GM08714 (cell line): ENCODE measurements around the gene DDX51.

ENCODE experiments used
- H3K4me3 ChIP-seq: fragments of 200-500 bp; sonication (Bioruptor generic); 2 replicates; pipeline ENCODE4 v1.5.1; 2014; ENCODE audit warnings: mild to moderate bottlenecking, low read length, inconsistent platforms
- ZNF274 ChIP-seq: IDR thresholded peaks from 2 replicates; pipeline ENCODE4 v1.6.1; 2012; ENCODE audit warnings: mild to moderate bottlenecking, low read depth, low read length

DDX51 gene

DNA sequence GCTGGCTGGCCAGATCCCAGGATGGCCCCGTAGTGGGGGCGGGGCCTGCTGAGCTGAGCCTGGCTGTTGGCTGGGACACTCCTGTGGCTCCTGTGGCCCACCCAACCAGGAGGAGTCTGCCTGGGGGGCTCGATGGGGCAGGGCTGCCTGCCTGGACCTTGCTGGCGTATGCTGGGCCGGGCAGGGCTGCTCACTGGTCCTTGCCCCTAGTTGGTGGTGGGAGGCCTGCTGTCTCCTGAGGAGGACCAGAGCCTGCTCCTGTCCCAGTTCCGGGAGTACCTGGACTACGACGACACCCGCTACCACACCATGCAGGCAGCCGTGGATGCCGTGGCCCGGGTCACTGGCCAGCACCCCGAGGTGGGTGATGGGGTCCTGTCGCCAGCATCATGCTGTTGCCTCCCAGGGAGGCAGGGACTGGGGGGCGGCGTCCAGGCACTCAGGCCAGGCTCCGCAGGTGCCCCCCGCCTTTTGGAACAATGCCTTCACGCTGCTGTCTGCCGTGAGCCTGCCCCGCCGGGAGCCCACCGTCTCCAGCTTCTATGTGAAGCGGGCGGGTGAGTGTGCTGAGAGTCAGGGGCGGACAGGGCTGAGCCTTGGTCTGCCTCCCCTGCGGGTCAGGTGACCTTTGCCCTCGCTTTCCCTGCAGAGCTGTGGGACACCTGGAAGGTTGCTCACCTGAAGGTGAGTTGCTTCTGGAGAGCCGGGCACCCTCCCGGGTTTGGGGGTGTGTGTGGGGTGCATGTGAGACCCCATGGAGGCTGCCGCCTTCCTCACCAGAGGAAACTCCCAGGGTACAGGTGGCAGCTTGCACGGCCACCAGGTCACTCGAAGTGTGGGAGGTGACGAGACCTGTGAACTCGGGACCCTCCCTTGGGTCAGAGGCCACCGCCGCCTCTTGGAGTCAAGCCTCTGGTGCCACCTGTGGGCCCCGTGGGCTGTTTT, 3.6 kb upstream of the DDX51 start:
- no peak for TF ChIP-seq ZNF274
- H3K4me3 ChIP-seq, result no peak overlapping the region

- no peak overlapping the region for H3K4me3 ChIP-seq
- no peak for TF ChIP-seq ZNF274
These were observed 2.8 kb upstream of the DDX51 start for GRCh38 chr12:132146772-132147422.

- no peak overlapping the region for H3K4me3 ChIP-seq
- no peak for TF ChIP-seq ZNF274
These were observed 2.0 kb upstream of the DDX51 start for GRCh38 chr12:132146098-132146497.

DNA sequence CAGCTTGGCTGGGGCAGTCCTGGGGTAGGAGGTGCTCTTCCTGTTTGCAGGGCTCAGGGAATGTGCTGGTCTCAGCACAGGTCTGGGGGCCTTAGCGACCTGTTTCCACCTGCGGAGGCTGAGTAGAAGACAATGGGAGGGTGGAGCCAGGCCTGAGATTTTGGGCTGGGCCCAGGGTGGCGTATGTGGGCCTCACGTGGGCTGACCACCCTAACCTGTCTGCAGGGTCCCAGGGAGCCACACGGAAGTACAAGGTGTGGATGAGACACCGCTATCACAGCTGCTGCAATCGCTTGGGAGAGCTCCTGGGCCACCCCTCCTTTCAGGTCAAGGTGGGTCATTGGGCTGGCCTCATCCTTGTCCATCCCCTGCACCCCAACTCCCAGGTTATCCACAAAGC, 1.2 kb upstream of the DDX51 start:
- TF ChIP-seq ZNF274, result no peak
- H3K4me3 ChIP-seq, result peak overlapping the region; percentile 91; the same call in 1 of the 2 replicates

DNA sequence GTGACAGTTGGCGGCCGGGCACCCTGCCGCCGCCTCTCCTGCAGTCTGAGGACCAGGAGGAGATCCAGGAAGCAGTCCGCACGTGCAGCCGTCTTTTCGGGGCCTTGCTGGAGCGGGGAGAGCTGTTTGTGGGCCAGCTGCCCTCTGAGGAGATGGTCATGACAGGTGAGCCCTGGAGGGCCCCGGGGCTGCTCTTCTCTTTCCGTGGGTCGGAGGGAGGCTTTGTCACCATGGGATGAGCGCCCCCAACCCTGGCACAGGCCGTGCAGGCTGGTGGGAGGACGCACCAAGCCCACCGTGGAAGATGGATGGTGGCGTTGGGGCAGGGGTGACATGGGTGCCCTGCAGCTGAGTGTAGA, 670 bp upstream of the DDX51 start:
- TF ChIP-seq ZNF274, result no peak
- H3K4me3 ChIP-seq, result peak overlapping the region; percentile 91

DNA sequence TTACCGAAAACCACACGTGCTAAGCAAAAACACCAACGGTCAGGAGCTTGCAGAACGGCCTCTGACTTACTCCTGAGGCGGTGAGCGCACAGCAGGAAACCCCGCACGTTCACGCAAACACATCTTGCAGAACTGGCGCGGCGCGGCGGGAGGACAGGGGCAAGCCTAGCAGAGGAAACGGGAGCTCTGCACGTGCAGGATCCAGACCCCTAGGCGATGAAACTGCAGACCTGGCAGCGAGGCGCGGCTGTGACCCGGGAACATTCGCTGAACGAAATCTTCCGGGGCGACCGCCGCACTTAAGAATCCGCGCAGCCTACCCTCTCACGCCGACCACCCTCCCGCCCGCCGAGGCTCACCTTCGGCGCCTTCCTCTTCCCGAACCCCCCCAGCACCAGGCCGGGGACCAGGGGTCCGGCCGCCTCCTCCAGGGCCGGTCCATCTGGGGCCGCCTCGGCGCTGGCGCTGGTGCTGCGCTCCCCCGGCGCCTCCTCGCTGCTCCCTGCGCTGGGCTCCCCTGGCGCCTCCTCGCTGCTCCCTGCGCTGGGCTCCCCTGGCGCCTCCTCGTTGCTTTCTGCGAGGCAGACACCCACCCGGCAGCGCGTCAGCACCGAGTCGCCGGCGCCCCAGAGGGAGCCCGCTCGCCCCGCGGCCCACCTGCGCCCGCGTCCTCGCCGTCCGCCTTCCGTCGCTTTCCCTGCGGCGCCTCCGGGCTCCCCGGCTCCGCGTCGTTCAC, 615 bp downstream of the DDX51 start:
- peak overlapping the region; percentile 91 for H3K4me3 ChIP-seq

GRCh38 chr12:132142679-132143335, 1.3 kb downstream of the DDX51 start:
- peak overlapping the region; percentile 91 for H3K4me3 ChIP-seq
- no peak for TF ChIP-seq ZNF274

More for the DNA sequence above, 615 bp downstream of the DDX51 start:
- no peak for TF ChIP-seq ZNF274

- no peak overlapping the region for H3K4me3 ChIP-seq
These were observed 2.0 kb downstream of the DDX51 start for GRCh38 chr12:132141976-132142678.

GRCh38 chr12:132140918-132141841, 2.9 kb downstream of the DDX51 start:
- no peak for TF ChIP-seq ZNF274
- H3K4me3 ChIP-seq, result no peak overlapping the region

More at GRCh38 chr12:132141976-132142678, 2.0 kb downstream of the DDX51 start:
- TF ChIP-seq ZNF274, result no peak

DNA sequence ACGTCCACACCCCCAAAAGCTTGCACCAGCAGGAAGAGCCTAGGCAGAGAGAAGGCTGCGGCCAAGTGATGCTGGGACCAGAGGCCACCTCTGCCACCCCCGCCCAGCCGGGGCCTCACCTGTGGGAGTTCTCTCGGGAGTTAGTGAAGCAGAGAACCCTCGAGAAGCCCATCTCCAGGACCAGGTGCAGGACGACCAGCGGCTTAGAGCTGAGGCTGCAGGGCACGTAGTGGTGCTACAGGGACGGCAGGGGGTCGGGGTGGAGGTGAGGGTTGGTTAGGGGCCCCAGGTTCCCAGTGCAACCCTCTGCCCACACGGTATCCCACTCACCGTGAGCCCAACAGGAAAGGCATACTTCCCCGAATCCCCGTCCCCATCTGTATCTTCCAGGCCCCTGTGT, 3.6 kb downstream of the DDX51 start:
- no peak for TF ChIP-seq ZNF274

DNA sequence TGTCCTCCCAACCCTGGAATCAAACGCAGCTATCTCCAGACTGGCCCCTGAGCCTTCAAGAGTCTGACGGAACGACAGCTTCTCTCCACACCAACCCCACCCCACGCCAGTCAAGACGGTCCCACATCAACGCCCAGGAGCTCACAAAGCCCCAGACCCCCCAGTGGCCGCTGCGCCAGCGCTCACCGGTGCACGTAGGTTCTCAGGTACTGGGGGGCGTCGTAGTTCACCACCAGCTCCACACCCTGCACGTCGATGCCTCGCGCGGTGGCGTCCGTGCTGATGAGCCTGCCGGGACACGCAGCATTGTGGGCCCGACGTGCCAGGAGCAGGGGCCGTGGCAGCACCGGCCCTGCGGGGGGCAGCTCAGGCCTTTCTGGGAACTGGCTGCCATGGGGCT, 4.2 kb downstream of the DDX51 start:
- no peak for TF ChIP-seq ZNF274
- H3K4me3 ChIP-seq, result no peak overlapping the region

More for the DNA sequence above, 3.6 kb downstream of the DDX51 start:
- no peak overlapping the region for H3K4me3 ChIP-seq
